Heart left ventricle (tissue), 16 donors: Measurements from ENCODE around the gene ZNF444. TPM values are rescaled to one million over a fixed set of nuclear protein-coding genes. Genes with fewer than 3 reads are reported as not detected.

Experiments used
- ATAC-seq, 4 donors: fragments of 200-7000 bp; cut with Tn5 transposase; one replicate each; pipeline ENCODE4 v1.9.1; 2020 to 2022; ENCODE audit warnings: moderate library complexity in 4 of 4, mild to moderate bottlenecking in 3 of 4, moderate number of reproducible peaks in 1 of 4
- DNase-seq, 5 donors: peaks; one replicate each; pipeline ENCODE4 v3.0.0-alpha.2; 2020
- H3K27ac ChIP-seq, 12 donors: fragments of 200-600 bp; sonication (generic) in 4 of 12; one replicate each; pipeline versions ENCODE4 v1.5.0 to v1.8.0; 2016 to 2022; ENCODE audit warnings: mild to moderate bottlenecking in 2 of 12
- H3K27me3 ChIP-seq, 9 donors: fragments of 200-600 bp; sonication (generic) in 2 of 9; one replicate each; pipeline versions ENCODE4 v1.5.1 to v1.8.0; 2016 to 2022; ENCODE audit warnings: mild to moderate bottlenecking in 3 of 9
- H3K36me3 ChIP-seq, 9 donors: fragments of 200-600 bp; sonication (generic) in 2 of 9; one replicate each; pipeline versions ENCODE4 v1.5.0 to v1.8.0; 2018 to 2022; ENCODE audit warnings: mild to moderate bottlenecking in 2 of 9
- H3K4me1 ChIP-seq, 12 donors: fragments of 200-600 bp; sonication (generic) in 4 of 12; one replicate each; pipeline versions ENCODE4 v1.5.0 to v1.8.0; 2016 to 2022; ENCODE audit warnings: mild to moderate bottlenecking in 3 of 12
- H3K4me3 ChIP-seq, 12 donors: fragments of 200-600 bp; sonication (generic) in 4 of 12; one replicate each; pipeline versions ENCODE4 v1.5.0 to v1.8.0; 2017 to 2022; ENCODE audit warnings: mild to moderate bottlenecking in 9 of 12, moderate library complexity in 4 of 12
- H3K9me3 ChIP-seq, 12 donors: fragments of 200-600 bp; sonication (generic) in 4 of 12; one replicate each; pipeline versions ENCODE4 v1.5.0 to v1.8.0; 2016 to 2022; ENCODE audit warnings: mild to moderate bottlenecking in 1 of 12
- POLR2A ChIP-seq, 2 donors: fragments of 450-650 bp; IDR thresholded peaks; one replicate each; pipeline ENCODE4 v1.6.1; 2017; ENCODE audit warnings: antibody characterized with exemption in 2 of 2, mild to moderate bottlenecking in 2 of 2, moderate library complexity in 2 of 2
- WGBS, 4 donors: extraction: QIAGEN DNeasy Blood & Tissue Kit in 2 of 4; methylation state at CpG; one replicate each; pipeline versions ENCODE4 v1.1.5 to v1.1.7; 2013 to 2018; 5-methylcytosine and 5-hydroxymethylcytosine counted together
- intact Hi-C, 10 donors: fragments of 100-400 bp; cut with DNase I; formaldehyde crosslinking; loops; one replicate each; pipeline versions ENCODE4 v1.11.1 to v1.14.2; 2022
- polyA plus RNA-seq, 2 donors: library from polyadenylated mRNA; stranded (reverse); fragments of 200-250 nt; gene quantifications; one replicate each; pipeline ENCODE4 v1.2.3, GENCODE V29; 2013
- total RNA-seq, 9 donors: library from RNA; depleted of rRNA in 2 of 9; stranded (reverse); fragments of >200 nt in 2 of 9; fragmentation: NEBNext Ultra II Directional in 3 of 9; extraction: Animal tissue kit (Norgen Biotek cat#: 25700) in 3 of 9; gene quantifications; one replicate each; pipeline versions ENCODE4 v1.1.0 to v1.2.4, GENCODE V29; 2016 to 2023
- TF ChIP-seq, protein P1 (sequence below), 12 donors: fragments of 200-600 bp; sonication (generic) in 4 of 12; IDR thresholded peaks; one replicate each; pipeline versions ENCODE4 v1.5.0 to v1.8.0; 2018 to 2022; ENCODE audit warnings: antibody characterized with exemption in 12 of 12, mild to moderate bottlenecking in 5 of 12
- donor health status: ischemic (EF 13 %, LVEDD 7.1; RV severe dilation, severe dysfunction).
- donor health status: healthy with polysubstance abuse.
- donor health status: DM: no; HTN: yes; CAD: no.
- donor health status: DM: no; HTN: no; CAD: no.
- donor health status: ischemic (EF 25% LVEDD 6.9; RV normal size, moderate dysfunction).
- donor health status: ischemic (EF 25% LVEDD 5.7; RV mildly dilated, moderate dysfunction).
- donor health status: healthy.
- donor health status: DM: yes; HTN: yes; CAD: no.
- donor health status: ischemic (EF 35%, LVEDD 5.7; RV mildly dilated, moderate dysfunction).
- donor health status: nonischemic (EF 11% LVEDD 7.7; RV severe dilation, severe dysfunction).
- donor health status: DM: yes; HTN: yes; CAD: no.
- donor health status: PGD.
- donor health status: ischemic (EF 29% LVEDD 5.4; RV normal size, mild dysfunction).
- donor health status: nonischemic (EF 23%, LVEDD 6.1; RV moderate dilation, normal function).

Gene ZNF444
- total and polyA plus RNA-seq, 11 donors = 14.8 to 35.8 (median 20.1) TPM

DNA sequence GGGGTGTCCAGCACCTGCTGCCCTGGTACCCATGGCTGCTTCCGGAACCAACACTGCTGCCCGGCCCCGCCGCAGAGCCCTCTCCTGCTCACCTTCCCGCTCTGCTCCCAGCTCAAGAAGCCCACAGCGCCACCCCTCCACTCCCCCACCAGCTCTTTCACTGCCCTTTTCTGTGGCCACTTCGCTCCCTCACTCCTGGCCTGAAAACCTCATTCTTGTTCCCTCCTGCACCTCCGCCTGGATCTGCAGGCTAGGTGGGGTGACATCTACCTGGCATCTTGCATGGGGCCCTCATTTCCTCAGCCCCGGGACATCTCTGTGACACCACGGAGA lies 26.3 kb upstream of the ZNF444 start:
- Histone ChIP-seq H3K36me3 (peaks cover 0 to 10% (median 0%) of the 10 kb centered on the region in 9 donors), H3K4me3 (no peak overlapping the region), H3K4me1 (peaks cover 36 to 99% (median 82%) of the 10 kb centered on the region in 12 donors), H3K27ac (peak overlapping the region in 5 of 12 donors; percentile 19 to 51 (median 27)), H3K9me3 (no peaks in the 10 kb centered on the region), H3K27me3 (no peaks in the 10 kb centered on the region)
- DNase-seq (no peak), ATAC-seq (no peak)
- intact Hi-C loops = loop anchor here in 1 of 10 donors (5.0 kb wide), 1 partner anchor 32 kb away; no protein-coding TSS in a partner anchor
- TF ChIP-seq POLR2A (IDR thresholded peaks at IDR 0.05) = no peak
- TF ChIP-seq, protein P1, sequence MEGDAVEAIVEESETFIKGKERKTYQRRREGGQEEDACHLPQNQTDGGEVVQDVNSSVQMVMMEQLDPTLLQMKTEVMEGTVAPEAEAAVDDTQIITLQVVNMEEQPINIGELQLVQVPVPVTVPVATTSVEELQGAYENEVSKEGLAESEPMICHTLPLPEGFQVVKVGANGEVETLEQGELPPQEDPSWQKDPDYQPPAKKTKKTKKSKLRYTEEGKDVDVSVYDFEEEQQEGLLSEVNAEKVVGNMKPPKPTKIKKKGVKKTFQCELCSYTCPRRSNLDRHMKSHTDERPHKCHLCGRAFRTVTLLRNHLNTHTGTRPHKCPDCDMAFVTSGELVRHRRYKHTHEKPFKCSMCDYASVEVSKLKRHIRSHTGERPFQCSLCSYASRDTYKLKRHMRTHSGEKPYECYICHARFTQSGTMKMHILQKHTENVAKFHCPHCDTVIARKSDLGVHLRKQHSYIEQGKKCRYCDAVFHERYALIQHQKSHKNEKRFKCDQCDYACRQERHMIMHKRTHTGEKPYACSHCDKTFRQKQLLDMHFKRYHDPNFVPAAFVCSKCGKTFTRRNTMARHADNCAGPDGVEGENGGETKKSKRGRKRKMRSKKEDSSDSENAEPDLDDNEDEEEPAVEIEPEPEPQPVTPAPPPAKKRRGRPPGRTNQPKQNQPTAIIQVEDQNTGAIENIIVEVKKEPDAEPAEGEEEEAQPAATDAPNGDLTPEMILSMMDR (IDR thresholded peaks at IDR 0.05) = no peak
- 80 to 84% (median 81%) methylated on average over 10 of the region's 10 CpGs for WGBS, 4 donors

DNA sequence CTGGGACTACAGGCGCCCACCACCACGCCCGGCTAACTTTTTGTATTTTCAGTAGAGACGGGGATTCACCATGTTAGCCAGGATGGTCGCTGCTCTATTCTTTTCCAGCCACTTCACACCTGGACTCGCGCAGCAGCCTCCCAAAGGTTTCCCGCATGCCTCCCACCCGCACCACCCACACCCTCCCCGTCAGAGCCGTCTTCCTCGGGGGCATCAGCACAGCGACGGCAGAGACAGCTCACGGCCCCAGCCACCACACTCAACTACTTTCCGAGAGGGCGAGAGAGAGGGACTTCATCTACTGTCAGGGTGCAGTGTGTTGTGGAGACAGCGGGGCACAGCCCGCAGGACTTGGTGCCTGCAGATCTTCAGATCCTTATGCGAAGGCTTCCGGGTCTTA lies 25.6 kb upstream of the ZNF444 start:
- Histone ChIP-seq H3K4me3 (no peak overlapping the region), H3K9me3 (no peaks in the 10 kb centered on the region), H3K36me3 (peaks cover 0 to 10% (median 0%) of the 10 kb centered on the region in 9 donors), H3K27me3 (no peaks in the 10 kb centered on the region), H3K4me1 (peaks cover 33 to 99% (median 81%) of the 10 kb centered on the region in 12 donors), H3K27ac (no peak overlapping the region)
- WGBS, 4 donors = 93 to 99% (median 96%) methylated on average over 20 to 21 of the region's 21 CpGs
- intact Hi-C loops = loop anchor here in 1 of 10 donors (5.0 kb wide), 1 partner anchor 33 kb away; no protein-coding TSS in a partner anchor
- DNase-seq = no peak
- no peak for ATAC-seq
- TF ChIP-seq, protein P1 (IDR thresholded peaks at IDR 0.05) = no peak
- no peak for TF ChIP-seq POLR2A (IDR thresholded peaks at IDR 0.05)

DNA sequence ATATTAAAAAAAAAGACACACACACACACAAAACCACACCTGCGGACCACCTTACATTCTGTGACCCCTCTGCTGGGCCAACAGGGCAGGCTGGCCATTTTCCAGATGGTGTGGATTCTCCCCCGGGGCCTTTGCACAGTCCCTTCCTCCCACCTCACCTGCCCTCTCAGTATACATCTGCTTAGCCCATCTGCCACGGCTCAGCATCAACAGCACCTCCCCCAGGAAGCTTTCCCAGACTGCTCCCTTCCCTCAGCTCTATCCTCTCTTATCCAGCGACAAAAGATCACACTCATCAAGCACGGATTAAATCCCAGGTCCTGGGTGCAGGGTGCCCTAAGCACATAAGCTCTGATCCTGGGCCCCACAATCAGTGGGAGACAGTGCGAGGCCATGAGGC lies 24.5 kb upstream of the ZNF444 start:
- no peak for ATAC-seq
- intact Hi-C loops = loop anchor here in 1 of 10 donors (5.0 kb wide), 1 partner anchor 34 kb away; no protein-coding TSS in a partner anchor
- TF ChIP-seq, protein P1 (IDR thresholded peaks at IDR 0.05) = no peak
- TF ChIP-seq POLR2A (IDR thresholded peaks at IDR 0.05) = no peak
- DNase-seq = no peak
- WGBS, 4 donors = 72 to 91% (median 83%) methylated on average over 6 of the region's 6 CpGs
- H3K27ac ChIP-seq = no peak overlapping the region
- H3K36me3 ChIP-seq = peaks cover 0 to 10% (median 0%) of the 10 kb centered on the region in 9 donors
- peaks cover 23 to 89% (median 70%) of the 10 kb centered on the region in 12 donors for H3K4me1 ChIP-seq
- H3K27me3 ChIP-seq = no peaks in the 10 kb centered on the region
- H3K9me3 ChIP-seq = no peaks in the 10 kb centered on the region
- H3K4me3 ChIP-seq = no peak overlapping the region

DNA sequence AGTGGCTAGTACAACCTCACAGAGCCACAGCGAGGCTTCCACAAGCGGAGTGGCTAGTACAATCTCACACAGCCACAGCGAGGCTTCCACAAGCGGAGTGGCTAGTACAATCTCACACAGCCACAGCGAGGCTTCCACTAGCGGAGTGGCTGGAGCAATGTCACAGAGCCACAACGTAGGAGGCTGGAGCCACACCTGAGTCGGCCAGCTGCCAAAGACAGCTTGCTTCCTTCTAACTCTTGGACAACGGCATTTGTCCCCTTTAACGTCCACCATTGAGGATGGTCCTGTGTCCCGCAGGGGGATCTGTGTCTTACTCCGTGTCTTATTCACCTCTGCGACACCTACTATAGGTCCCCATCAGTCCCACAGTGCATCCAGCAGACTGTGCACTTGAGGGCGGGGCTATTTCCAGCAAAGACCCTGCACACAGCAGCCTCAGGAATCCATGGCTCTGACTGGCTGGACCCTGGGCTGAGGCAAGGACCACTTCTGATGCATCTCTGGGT lies 23.7 kb upstream of the ZNF444 start:
- ATAC-seq = no peak
- H3K4me1 ChIP-seq = peaks cover 17 to 84% (median 65%) of the 10 kb centered on the region in 12 donors
- WGBS, 4 donors = 66 to 77% (median 73%) methylated on average over 12 to 14 of the region's 14 CpGs
- H3K4me3 ChIP-seq = no peak overlapping the region
- no peak overlapping the region for H3K27ac ChIP-seq
- intact Hi-C loops = loop anchor here in 1 of 10 donors (5.0 kb wide), 1 partner anchor 35 kb away; no protein-coding TSS in a partner anchor
- TF ChIP-seq, protein P1 (IDR thresholded peaks at IDR 0.05) = no peak
- no peak for TF ChIP-seq POLR2A (IDR thresholded peaks at IDR 0.05)
- no peak for DNase-seq
- H3K27me3 ChIP-seq = no peaks in the 10 kb centered on the region
- H3K9me3 ChIP-seq = no peaks in the 10 kb centered on the region
- peaks cover 0 to 10% (median 0%) of the 10 kb centered on the region in 9 donors for H3K36me3 ChIP-seq
